HL-60 (cell line): Measurements from ENCODE around the gene CABP2.

Experiments used
- GABPA ChIP-seq: IDR thresholded peaks from 2 replicates; pipeline ENCODE4 v1.6.1; 2012; ENCODE audit warnings: low read depth
- POLR2AphosphoS5 ChIP-seq: IDR thresholded peaks from 2 replicates; pipeline ENCODE4 v1.6.1; 2012; ENCODE audit warnings: low read depth
- SPI1 ChIP-seq: IDR thresholded peaks from 2 replicates; pipeline ENCODE4 v1.6.1; 2012; ENCODE audit warnings: low read depth, mild to moderate bottlenecking, borderline replicate concordance
- TF ChIP-seq, protein P1 (sequence below): IDR thresholded peaks from one replicate; pipeline ENCODE4 v1.5.1; 2011; ENCODE audit warnings: low read length, control low read depth, inconsistent platforms; ENCODE audit not compliant: insufficient read depth
- TF ChIP-seq, protein P2 (sequence below): IDR thresholded peaks from 2 replicates; pipeline ENCODE4 v1.6.1; 2012; ENCODE audit warnings: low read depth; ENCODE audit not compliant: insufficient replicate concordance

DNA sequence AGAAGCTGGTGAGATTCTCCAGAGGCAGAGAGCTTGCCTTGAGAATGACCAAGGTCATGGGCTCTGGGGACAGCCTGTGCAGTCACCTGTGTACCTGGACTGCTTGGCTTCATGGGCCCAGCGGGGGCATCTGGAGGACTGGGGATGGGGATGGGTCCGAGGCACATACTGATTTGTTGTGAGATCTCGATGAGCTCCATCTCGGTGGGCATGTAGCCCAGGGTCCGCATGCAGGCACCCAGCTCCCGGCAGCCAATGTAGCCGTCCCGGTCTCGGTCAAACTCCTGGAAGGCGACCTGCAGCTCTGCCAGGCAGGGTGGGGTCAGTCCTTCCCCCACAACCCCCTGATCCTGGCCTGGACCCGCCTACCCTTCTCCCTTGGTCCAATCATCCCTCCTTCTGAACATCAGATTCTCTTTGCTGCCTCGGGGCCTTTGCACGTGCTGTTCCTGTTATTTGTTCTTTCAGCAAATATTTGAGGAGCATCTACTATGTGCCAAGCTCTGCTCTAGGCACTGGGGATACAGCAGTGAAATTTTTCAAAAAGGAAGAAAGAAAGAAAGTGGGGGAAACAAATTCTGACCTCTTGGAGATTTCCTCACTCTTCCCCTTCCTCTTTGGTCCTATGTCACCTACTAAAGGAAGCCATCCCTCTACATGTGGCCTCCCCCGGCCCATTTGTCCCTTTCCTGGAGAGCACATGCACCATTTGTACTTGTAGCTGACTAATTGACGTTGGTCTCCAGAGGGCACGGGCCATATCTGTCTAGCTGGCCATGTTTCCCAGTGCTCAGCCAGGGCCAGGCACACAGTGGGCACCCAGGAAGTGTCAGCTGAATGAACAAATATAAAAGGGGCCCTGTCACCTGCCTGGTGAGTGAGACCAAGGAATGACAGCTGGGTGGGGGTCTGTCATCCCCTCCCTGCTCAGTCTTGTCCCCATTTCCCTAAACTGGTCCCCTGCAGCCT lies 2.1 kb downstream of the CABP2 start:
- TF ChIP-seq, protein P1, sequence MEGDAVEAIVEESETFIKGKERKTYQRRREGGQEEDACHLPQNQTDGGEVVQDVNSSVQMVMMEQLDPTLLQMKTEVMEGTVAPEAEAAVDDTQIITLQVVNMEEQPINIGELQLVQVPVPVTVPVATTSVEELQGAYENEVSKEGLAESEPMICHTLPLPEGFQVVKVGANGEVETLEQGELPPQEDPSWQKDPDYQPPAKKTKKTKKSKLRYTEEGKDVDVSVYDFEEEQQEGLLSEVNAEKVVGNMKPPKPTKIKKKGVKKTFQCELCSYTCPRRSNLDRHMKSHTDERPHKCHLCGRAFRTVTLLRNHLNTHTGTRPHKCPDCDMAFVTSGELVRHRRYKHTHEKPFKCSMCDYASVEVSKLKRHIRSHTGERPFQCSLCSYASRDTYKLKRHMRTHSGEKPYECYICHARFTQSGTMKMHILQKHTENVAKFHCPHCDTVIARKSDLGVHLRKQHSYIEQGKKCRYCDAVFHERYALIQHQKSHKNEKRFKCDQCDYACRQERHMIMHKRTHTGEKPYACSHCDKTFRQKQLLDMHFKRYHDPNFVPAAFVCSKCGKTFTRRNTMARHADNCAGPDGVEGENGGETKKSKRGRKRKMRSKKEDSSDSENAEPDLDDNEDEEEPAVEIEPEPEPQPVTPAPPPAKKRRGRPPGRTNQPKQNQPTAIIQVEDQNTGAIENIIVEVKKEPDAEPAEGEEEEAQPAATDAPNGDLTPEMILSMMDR, result no peak
- TF ChIP-seq, protein P2, sequence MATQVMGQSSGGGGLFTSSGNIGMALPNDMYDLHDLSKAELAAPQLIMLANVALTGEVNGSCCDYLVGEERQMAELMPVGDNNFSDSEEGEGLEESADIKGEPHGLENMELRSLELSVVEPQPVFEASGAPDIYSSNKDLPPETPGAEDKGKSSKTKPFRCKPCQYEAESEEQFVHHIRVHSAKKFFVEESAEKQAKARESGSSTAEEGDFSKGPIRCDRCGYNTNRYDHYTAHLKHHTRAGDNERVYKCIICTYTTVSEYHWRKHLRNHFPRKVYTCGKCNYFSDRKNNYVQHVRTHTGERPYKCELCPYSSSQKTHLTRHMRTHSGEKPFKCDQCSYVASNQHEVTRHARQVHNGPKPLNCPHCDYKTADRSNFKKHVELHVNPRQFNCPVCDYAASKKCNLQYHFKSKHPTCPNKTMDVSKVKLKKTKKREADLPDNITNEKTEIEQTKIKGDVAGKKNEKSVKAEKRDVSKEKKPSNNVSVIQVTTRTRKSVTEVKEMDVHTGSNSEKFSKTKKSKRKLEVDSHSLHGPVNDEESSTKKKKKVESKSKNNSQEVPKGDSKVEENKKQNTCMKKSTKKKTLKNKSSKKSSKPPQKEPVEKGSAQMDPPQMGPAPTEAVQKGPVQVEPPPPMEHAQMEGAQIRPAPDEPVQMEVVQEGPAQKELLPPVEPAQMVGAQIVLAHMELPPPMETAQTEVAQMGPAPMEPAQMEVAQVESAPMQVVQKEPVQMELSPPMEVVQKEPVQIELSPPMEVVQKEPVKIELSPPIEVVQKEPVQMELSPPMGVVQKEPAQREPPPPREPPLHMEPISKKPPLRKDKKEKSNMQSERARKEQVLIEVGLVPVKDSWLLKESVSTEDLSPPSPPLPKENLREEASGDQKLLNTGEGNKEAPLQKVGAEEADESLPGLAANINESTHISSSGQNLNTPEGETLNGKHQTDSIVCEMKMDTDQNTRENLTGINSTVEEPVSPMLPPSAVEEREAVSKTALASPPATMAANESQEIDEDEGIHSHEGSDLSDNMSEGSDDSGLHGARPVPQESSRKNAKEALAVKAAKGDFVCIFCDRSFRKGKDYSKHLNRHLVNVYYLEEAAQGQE, result no peak
- no peak for TF ChIP-seq SPI1
- no peak for TF ChIP-seq POLR2AphosphoS5
- no peak for TF ChIP-seq GABPA
